ENCODE data around the gene RABGAP1L.

Gene RABGAP1L

GRCh38 chr1:174958396-174958795, 799.1 kb downstream of the RABGAP1L start:
- DNase-seq (ENCODE audit: low read depth in 2 of 2) = no peak

GRCh38 chr1:174960362-174960761, 801.0 kb downstream of the RABGAP1L start:
- no peak for DNase-seq (ENCODE audit: low read depth in 2 of 2)

GRCh38 chr1:174963529-174964125, 804.3 kb downstream of the RABGAP1L start:
- DNase-seq (ENCODE audit: low read depth in 2 of 2) = no peak

GRCh38 chr1:174964261-174964971, 805.1 kb downstream of the RABGAP1L start:
- no peak for DNase-seq (ENCODE audit: low read depth in 2 of 2)

- no peak for DNase-seq (ENCODE audit: low read depth in 2 of 2)
These were observed 805.6 kb downstream of the RABGAP1L start for GRCh38 chr1:174964972-174965361.

GRCh38 chr1:174965362-174966007, 806.2 kb downstream of the RABGAP1L start:
- no peak for DNase-seq (ENCODE audit: low read depth in 2 of 2)

- no peak for DNase-seq (ENCODE audit: low read depth in 2 of 2)
These were observed 806.8 kb downstream of the RABGAP1L start for GRCh38 chr1:174966008-174966572.

- DNase-seq (ENCODE audit: low read depth in 2 of 2) = no peak
These were observed 808.8 kb downstream of the RABGAP1L start for GRCh38 chr1:174967845-174968705.

GRCh38 chr1:174968750-174969244, 809.5 kb downstream of the RABGAP1L start:
- no peak for DNase-seq (ENCODE audit: low read depth in 2 of 2)

- DNase-seq (ENCODE audit: low read depth in 2 of 2) = no peak
These were observed 810.7 kb downstream of the RABGAP1L start for GRCh38 chr1:174969977-174970376.

GRCh38 chr1:174971466-174971865, 812.1 kb downstream of the RABGAP1L start:
- DNase-seq (ENCODE audit: low read depth in 2 of 2) = no peak

- no peak for DNase-seq (ENCODE audit: low read depth in 2 of 2)
These were observed 812.6 kb downstream of the RABGAP1L start for GRCh38 chr1:174971902-174972301.

- no peak for DNase-seq (ENCODE audit: low read depth in 2 of 2)
These were observed 815.4 kb downstream of the RABGAP1L start for GRCh38 chr1:174974711-174975119.

GRCh38 chr1:174975764-174976163, 816.4 kb downstream of the RABGAP1L start:
- no peak for DNase-seq (ENCODE audit: low read depth in 2 of 2)

- DNase-seq (ENCODE audit: low read depth in 2 of 2) = no peak
These were observed 817.3 kb downstream of the RABGAP1L start for GRCh38 chr1:174976436-174977108.

- DNase-seq (ENCODE audit: low read depth in 2 of 2) = no peak
These were observed 823.8 kb downstream of the RABGAP1L start for GRCh38 chr1:174982971-174983689.

- DNase-seq (ENCODE audit: low read depth in 2 of 2) = no peak
These were observed 825.6 kb downstream of the RABGAP1L start for GRCh38 chr1:174984952-174985351.

GRCh38 chr1:174988539-174988938, 829.2 kb downstream of the RABGAP1L start:
- DNase-seq (ENCODE audit: low read depth in 2 of 2) = no peak

- no peak for DNase-seq (ENCODE audit: low read depth in 2 of 2)
These were observed 829.7 kb downstream of the RABGAP1L start for GRCh38 chr1:174988986-174989385.

- DNase-seq (ENCODE audit: low read depth in 2 of 2) = no peak
These were observed 830.4 kb downstream of the RABGAP1L start for GRCh38 chr1:174989536-174990220.
